ENCODE data around the gene AP3B1. TPM values are rescaled to one million over a fixed set of nuclear protein-coding genes. Genes with fewer than 3 reads are reported as not detected.

The AP3B1 gene
- total and polyA plus RNA-seq, 8 donors = 42.4 to 61.2 (median 48.7) TPM

- Histone ChIP-seq H3K36me3 (no peaks in the 10 kb centered on the region), H3K27ac (no peak overlapping the region), H3K4me3 (no peak overlapping the region), H3K4me1 (no peaks in the 10 kb centered on the region), H3K27me3 (no peaks in the 10 kb centered on the region), H3K9me3 (no peaks in the 10 kb centered on the region)
- intact Hi-C loops (cut with DNase I) = loop anchor here in 1 of 2 donors (10.0 kb wide), 1 partner anchor 637 kb away; no protein-coding TSS in a partner anchor
- DNase-seq (no peak), ATAC-seq (peak; percentile 47)
- no peak for TF ChIP-seq CTCF (IDR thresholded peaks at IDR 0.05)
Measured at GRCh38 chr5:78327761-78328510, 33.4 kb upstream of the AP3B1 start.

GRCh38 chr5:78326930-78327329 lies 32.4 kb upstream of the AP3B1 start:
- ATAC-seq (no peak), DNase-seq (no peak)
- H3K27me3 ChIP-seq = no peaks in the 10 kb centered on the region
- H3K4me3 ChIP-seq = no peak overlapping the region
- intact Hi-C loops (cut with DNase I) = loop anchor here in 1 of 2 donors (10.0 kb wide), 1 partner anchor 638 kb away; no protein-coding TSS in a partner anchor
- H3K27ac ChIP-seq = no peak overlapping the region
- TF ChIP-seq CTCF (IDR thresholded peaks at IDR 0.05) = no peak
- H3K4me1 ChIP-seq = no peaks in the 10 kb centered on the region
- no peaks in the 10 kb centered on the region for H3K9me3 ChIP-seq
- no peaks in the 10 kb centered on the region for H3K36me3 ChIP-seq

- H3K9me3 ChIP-seq = no peaks in the 10 kb centered on the region
- H3K4me3 ChIP-seq = no peak overlapping the region
- intact Hi-C loops (cut with DNase I) = loop anchor here in 1 of 2 donors (10.0 kb wide), 1 partner anchor 642 kb away; no protein-coding TSS in a partner anchor
Measured at GRCh38 chr5:78323241-78323640, 28.7 kb upstream of the AP3B1 start.

GRCh38 chr5:78320401-78320800 lies 25.9 kb upstream of the AP3B1 start:
- TF ChIP-seq CTCF (IDR thresholded peaks at IDR 0.05) = peak; percentile 25 to 31
- Histone ChIP-seq H3K36me3 (no peaks in the 10 kb centered on the region), H3K9me3 (no peaks in the 10 kb centered on the region), H3K4me1 (no peaks in the 10 kb centered on the region), H3K27me3 (no peaks in the 10 kb centered on the region), H3K4me3 (no peak overlapping the region), H3K27ac (no peak overlapping the region)
- peak in 1 of 4 donors; percentile 39 for DNase-seq
- intact Hi-C loops (cut with DNase I) = loop anchor here in 1 of 2 donors (10.0 kb wide), 1 partner anchor 644 kb away; no protein-coding TSS in a partner anchor
- peak; percentile 50 for ATAC-seq

More at GRCh38 chr5:78323241-78323640, 28.7 kb upstream of the AP3B1 start:
- H3K4me1 ChIP-seq = no peaks in the 10 kb centered on the region
- no peak for TF ChIP-seq CTCF (IDR thresholded peaks at IDR 0.05)
- no peak overlapping the region for H3K27ac ChIP-seq
- no peaks in the 10 kb centered on the region for H3K36me3 ChIP-seq
- no peak for DNase-seq
- no peaks in the 10 kb centered on the region for H3K27me3 ChIP-seq
- ATAC-seq = no peak

- Histone ChIP-seq H3K4me3 (no peak overlapping the region), H3K27ac (no peak overlapping the region), H3K4me1 (no peaks in the 10 kb centered on the region), H3K36me3 (no peaks in the 10 kb centered on the region), H3K9me3 (no peaks in the 10 kb centered on the region), H3K27me3 (no peaks in the 10 kb centered on the region)
- no peak for ATAC-seq
- DNase-seq = no peak
- no peak for TF ChIP-seq CTCF (IDR thresholded peaks at IDR 0.05)
- intact Hi-C loops (cut with DNase I) = no loop called here
Measured at GRCh38 chr5:78318337-78318736, 23.8 kb upstream of the AP3B1 start.

Measured in left lung (tissue), 10 donors.